K562 (cell line): ENCODE results near the gene USP22. TPM values are rescaled to one million over a fixed set of nuclear protein-coding genes. Genes with fewer than 3 reads are reported as not detected.

Source experiments
- ATF1 ChIP-seq, 2 experiments: fragments of 450-650 bp in 1 of 2; IDR thresholded peaks; 2 replicates each; pipeline ENCODE4 v1.6.1; 2016; ENCODE audit warnings: missing compliant biosample characterization in 1 of 2, missing genetic modification characterization in 1 of 2
- FOXK2 ChIP-seq, 2 experiments: fragments of 450-650 bp; IDR thresholded peaks in 1 of 2; conservative IDR thresholded peaks in 1 of 2; 2 replicates each; pipeline ENCODE4 v1.6.1; 2016; ENCODE audit warnings: low read depth in 2 of 2, mild to moderate bottlenecking in 1 of 2
- JUND ChIP-seq, 2 experiments: IDR thresholded peaks; 2 replicates in 1 of 2; 3 replicates in 1 of 2; pipeline ENCODE4 v1.6.1; 2011; ENCODE audit warnings: borderline replicate concordance in 2 of 2, low read depth in 2 of 2, low read length in 2 of 2, improper control_type of control experiment in 1 of 2, missing biosample characterization in 1 of 2, missing genetic modification characterization in 1 of 2, missing genetic modification reagents in 1 of 2
- SP1 ChIP-seq: sonication (generic); formaldehyde crosslinking; IDR thresholded peaks from 2 replicates; pipeline ENCODE4 v1.8.1; 2022; ENCODE audit warnings: mild to moderate bottlenecking, missing genetic modification reagents
- ZNF436 ChIP-seq: fragments of 250-450, 450-650 bp; sonication (Bioruptor Pico); formaldehyde crosslinking; IDR thresholded peaks from 2 replicates; pipeline ENCODE4 v1.7.0; 2020; ENCODE audit warnings: mild to moderate bottlenecking
- polyA plus RNA-seq, 8 experiments: library from polyadenylated mRNA; depleted of rRNA in 4 of 8; stranded (reverse) in 5 of 8; unstranded in 3 of 8; fragments of >200 nt; fragmentation: Nextera tagmentation in 2 of 8; fragmentation: Illumina TruSeq in 1 of 8; extraction: Ambion mirVana in 2 of 8; extraction: Trizol in 1 of 8; gene quantifications; 2 replicates each; pipeline versions ENCODE4 v1.2.1 to v1.2.3, GENCODE V29; 2011 to 2014; ENCODE audit warnings: inconsistent platforms in 1 of 8, missing spikeins in 1 of 8
- total RNA-seq, 7 experiments: library from RNA; depleted of rRNA in 6 of 7; stranded (reverse); fragments of >200 nt in 6 of 7; fragmentation: Illumina TruSeq in 2 of 7; extraction: Trizol in 2 of 7; gene quantifications; 2 replicates each; pipeline versions ENCODE4 v1.2.1 to v1.2.3, GENCODE V29; 2011 to 2021; ENCODE audit warnings: low replicate concordance in 1 of 7
- TF ChIP-seq, protein P1 (sequence below): sonication (generic); formaldehyde crosslinking; IDR thresholded peaks from 2 replicates; pipeline ENCODE4 v1.8.1; 2023; ENCODE audit warnings: mild to moderate bottlenecking, missing genetic modification reagents
- TF ChIP-seq, protein P2 (sequence below), 2 experiments: fragments of 450-650 bp; IDR thresholded peaks; 2 replicates each; pipeline ENCODE4 v1.6.1; 2016; ENCODE audit warnings: mild to moderate bottlenecking in 2 of 2, borderline replicate concordance in 1 of 2, low read depth in 1 of 2, moderate library complexity in 1 of 2

Gene USP22
- total and polyA plus RNA-seq, 9 of the 15 experiments (the other 6 are each of a cell fraction or from before 2014, with no cell fraction given) = 6.5 to 113 (median 58.9) TPM

DNA sequence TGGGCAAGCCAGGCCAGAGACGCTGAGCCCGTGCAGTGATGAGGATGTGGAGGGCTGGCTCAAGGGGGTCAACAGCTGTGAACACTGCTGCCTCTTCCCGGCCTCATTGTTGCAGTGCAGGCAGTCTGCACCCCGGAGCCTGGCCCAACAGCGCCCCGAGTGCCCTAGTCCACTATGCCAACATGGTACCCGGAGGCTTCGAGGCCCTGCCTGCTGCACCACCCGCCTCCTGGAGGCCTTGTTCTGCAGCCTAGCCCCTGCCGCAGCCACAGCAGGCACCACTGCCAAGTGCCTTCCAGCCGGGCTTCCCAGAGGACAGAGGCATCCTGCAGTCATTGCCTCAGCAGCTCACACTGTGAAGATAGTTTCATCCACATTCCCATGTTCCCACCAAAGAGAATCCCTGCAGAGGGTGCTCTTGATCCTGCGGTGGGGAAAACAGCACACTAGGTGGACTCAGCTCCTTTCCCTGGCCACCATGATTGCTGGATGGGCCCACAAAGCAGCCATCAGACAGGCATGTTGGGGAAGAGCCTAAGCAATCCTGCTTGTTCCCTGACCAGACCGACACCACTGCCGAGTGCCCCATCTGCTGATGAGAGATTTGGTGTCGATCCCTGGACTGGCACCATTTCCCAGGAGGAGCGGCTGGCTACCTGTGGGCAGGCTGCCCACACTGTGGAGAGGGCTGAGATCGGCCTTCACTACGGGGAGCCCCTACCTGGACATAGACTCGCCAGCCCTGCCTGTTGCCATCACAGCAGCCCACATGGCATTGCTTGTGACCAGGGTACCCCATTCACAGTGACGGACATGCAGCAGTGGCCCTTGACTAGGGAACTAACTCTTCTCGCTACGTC lies 44.9 kb downstream of the USP22 start (continued):
- TF ChIP-seq JUND (IDR thresholded peaks at IDR 0.05; ENCODE audit: borderline replicate concordance, low read depth, low read length) (no peak), JUND (tag; IDR thresholded peaks at IDR 0.05; ENCODE audit: borderline replicate concordance, low read depth, low read length) (no peak), ZNF436 (CRISPR knock-in tag) (no peak), SP1 (CRISPR knock-in tag) (no peak), FOXK2 (conservative IDR thresholded peaks at IDR 0.05 in 1 of 2, IDR thresholded peaks at IDR 0.05 in 1 of 2; ENCODE audit: low read depth in 2 of 2) (no peak), ATF1 (CRISPR knock-in tag; IDR thresholded peaks at IDR 0.05) (no peak), ATF1 (tag; IDR thresholded peaks at IDR 0.05) (no peak)
- TF ChIP-seq, protein P1, sequence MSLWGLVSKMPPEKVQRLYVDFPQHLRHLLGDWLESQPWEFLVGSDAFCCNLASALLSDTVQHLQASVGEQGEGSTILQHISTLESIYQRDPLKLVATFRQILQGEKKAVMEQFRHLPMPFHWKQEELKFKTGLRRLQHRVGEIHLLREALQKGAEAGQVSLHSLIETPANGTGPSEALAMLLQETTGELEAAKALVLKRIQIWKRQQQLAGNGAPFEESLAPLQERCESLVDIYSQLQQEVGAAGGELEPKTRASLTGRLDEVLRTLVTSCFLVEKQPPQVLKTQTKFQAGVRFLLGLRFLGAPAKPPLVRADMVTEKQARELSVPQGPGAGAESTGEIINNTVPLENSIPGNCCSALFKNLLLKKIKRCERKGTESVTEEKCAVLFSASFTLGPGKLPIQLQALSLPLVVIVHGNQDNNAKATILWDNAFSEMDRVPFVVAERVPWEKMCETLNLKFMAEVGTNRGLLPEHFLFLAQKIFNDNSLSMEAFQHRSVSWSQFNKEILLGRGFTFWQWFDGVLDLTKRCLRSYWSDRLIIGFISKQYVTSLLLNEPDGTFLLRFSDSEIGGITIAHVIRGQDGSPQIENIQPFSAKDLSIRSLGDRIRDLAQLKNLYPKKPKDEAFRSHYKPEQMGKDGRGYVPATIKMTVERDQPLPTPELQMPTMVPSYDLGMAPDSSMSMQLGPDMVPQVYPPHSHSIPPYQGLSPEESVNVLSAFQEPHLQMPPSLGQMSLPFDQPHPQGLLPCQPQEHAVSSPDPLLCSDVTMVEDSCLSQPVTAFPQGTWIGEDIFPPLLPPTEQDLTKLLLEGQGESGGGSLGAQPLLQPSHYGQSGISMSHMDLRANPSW (CRISPR knock-in tag) = no peak
- TF ChIP-seq, protein P2, sequence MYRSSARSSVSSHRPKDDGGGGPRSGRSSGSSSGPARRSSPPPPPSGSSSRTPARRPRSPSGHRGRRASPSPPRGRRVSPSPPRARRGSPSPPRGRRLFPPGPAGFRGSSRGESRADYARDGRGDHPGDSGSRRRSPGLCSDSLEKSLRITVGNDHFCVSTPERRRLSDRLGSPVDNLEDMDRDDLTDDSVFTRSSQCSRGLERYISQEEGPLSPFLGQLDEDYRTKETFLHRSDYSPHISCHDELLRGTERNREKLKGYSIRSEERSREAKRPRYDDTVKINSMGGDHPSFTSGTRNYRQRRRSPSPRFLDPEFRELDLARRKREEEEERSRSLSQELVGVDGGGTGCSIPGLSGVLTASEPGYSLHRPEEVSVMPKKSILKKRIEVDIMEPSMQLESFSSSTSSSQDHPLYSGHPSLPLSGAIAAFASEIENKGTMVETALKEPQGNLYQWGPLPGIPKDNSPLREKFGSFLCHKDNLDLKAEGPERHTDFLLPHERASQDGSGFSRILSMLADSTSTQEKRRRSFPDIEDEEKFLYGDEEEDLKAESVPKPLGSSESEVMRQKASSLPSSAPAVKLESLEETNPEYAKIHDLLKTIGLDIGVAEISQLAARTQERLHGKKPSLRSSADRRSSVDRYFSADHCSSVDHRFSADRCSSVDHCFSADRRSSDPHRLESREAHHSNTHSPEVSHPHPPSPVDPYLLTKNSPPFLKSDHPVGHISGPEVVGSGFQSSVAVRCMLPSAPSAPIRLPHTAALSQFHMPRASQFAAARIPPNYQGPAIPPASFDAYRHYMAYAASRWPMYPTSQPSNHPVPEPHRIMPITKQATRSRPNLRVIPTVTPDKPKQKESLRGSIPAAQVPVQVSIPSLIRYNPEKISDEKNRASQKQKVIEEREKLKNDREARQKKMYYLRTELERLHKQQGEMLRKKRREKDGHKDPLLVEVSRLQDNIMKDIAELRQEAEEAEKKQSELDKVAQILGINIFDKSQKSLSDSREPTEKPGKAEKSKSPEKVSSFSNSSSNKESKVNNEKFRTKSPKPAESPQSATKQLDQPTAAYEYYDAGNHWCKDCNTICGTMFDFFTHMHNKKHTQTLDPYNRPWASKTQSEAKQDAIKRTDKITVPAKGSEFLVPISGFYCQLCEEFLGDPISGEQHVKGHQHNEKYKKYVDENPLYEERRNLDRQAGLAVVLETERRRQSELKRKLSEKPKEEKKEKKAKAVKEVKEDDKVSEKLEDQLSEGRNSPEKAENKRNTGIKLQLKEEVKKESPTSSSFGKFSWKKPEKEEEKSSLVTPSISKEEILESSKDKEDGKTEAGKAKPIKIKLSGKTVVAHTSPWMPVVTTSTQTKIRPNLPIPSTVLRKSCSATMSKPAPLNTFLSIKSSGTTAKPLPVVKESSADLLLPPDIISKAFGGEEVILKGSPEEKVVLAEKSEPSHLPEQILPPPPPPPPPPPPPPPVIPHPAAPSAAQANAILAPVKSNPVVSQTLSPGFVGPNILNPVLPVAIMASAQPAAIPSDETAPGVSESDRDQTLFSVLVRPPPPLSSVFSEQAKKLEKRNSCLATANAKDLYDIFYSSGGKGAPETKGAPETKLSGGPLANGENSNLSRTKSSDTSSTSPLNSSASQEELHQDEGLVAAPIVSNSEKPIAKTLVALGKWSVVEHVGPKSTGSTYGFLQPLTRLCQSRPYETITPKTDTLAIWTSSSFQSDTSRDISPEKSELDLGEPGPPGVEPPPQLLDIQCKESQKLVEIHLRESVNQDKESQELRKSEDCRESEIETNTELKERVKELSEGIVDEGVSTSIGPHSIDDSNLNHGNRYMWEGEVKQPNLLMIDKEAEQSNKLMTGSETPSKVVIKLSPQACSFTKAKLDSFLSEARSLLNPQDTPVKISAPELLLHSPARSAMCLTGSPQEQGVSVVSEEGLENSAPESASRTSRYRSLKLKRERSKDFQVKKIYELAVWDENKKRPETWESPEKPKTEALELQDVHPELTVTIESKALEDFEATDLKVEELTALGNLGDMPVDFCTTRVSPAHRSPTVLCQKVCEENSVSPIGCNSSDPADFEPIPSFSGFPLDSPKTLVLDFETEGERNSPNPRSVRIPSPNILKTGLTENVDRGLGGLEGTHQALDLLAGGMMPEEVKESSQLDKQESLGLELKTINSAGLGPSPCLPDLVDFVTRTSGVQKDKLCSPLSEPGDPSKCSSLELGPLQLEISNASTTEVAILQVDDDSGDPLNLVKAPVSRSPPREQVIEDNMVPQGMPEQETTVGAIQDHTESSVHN (IDR thresholded peaks at IDR 0.05; ENCODE audit: borderline replicate concordance in 1 of 2, low read depth in 1 of 2) = no peak
